Measurements from ENCODE around the gene KIRREL1.

The KIRREL1 gene

DNA sequence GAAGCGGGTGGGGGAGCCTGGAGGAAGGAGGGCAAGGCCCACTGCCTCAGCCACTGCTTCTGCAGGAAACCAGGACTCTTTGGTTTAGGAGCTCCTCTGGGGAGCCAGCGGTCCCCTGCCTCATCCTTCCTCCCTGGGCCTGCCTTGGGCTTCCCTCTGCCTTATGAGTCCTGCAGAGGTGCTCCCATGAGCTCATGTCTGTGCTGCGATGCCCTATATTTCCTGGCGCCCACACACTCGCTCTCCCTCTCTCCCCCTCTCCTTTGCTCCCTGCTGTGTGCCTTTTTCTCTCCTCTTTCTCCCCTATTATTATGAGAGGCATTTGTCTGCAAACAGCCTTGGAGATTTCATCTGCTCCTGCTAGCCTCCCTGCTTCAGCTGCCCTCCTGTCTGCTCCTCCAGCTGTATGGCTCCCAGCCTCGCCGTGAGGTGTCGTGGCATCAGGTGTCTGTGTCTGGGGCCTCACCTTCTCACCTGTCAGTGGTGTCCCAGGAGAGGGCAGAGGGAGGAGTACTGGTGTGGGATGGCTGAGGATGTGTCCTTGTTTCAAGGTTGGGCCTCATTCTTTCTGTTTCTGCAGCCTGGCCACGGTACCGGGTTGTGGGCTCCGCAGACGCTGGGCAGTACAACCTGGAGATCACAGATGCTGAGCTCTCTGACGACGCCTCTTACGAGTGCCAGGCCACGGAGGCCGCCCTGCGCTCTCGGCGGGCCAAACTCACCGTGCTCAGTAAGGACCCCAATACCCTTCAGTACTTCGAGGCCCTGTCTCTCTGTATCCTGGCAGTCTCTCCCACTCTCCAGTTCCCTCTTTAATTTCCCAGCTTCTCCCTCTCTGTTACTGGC is 84.2 kb downstream of the KIRREL1 start:
- no peak for DNase-seq

DNA sequence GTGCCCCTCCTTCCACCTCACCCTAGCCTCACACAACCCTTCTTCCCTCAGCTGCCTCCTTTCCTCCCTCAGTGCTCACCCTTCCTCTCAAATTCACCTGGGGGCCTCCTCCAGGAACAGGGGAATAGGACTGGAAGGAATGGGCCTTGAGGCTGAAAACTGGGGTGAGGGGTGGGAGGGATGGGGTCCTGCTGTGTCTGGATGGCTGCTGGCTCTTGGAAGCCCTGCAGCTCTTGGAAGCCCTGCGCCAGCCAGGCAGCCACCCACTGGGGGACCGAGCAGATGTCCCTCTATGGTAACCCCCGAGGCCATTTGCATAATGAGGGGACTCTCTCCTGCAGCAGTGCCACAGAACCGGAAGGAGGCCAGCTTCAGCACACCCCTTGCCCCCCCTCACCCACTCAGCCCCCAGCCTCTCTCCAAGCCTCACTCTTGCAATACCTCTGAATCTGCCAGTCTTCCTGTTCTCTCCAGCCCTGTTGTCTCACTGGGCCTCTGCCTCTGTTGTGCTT is 85.2 kb downstream of the KIRREL1 start:
- DNase-seq, result no peak

DNA sequence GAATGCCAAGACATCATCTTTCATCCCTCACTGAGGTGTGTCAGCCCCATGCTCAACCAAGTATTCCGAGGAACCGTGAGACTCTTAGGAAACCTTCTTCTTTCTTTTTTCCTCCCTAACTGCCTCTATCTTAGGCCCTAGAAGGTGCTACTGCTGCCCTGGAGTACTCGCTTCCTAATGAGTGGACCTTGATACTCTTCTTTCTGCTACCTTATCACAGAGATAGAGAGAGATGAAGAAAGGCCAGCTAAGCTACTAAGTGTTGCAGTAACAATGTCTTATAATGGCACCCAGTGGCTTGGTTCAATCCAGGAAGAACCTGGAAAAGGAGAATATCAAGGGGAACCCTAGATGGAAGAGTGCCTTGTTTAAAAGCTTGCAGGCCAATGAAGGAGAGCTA is 86.6 kb downstream of the KIRREL1 start:
- no peak for DNase-seq

DNA sequence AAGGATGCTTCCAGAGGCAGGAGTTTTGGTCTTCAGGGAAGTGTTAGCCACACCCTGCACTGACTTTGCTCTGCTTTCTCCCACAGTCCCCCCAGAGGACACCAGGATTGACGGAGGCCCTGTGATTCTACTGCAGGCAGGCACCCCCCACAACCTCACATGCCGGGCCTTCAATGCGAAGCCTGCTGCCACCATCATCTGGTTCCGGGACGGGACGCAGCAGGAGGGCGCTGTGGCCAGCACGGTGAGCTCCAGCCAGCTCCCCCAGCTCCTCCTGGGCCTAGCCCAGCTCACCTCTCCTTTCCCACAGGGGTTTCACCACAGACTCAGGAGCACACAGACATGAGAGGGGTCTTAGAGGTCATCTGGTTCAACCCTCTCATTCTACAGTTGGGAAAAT is 90.9 kb downstream of the KIRREL1 start:
- DNase-seq, result no peak

DNA sequence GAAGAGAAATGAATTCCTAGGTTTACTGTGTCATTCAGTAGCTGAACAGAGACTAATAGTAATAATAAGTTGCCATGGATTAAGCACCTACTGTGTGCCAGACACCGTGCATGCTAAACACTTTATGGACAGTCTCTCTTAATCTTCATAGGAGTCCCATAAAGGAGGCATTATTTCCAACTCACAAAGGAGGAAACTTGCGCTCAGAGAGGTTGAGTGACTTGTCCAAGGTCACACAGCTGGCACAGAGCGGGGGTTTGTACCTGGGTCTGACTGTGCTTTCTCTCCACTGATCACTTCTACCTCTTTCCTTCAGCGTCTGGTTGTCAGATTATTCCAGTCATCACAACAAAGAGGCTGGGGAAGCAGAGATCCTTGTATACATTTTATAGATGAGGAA is 91.3 kb downstream of the KIRREL1 start:
- no peak for DNase-seq

DNA sequence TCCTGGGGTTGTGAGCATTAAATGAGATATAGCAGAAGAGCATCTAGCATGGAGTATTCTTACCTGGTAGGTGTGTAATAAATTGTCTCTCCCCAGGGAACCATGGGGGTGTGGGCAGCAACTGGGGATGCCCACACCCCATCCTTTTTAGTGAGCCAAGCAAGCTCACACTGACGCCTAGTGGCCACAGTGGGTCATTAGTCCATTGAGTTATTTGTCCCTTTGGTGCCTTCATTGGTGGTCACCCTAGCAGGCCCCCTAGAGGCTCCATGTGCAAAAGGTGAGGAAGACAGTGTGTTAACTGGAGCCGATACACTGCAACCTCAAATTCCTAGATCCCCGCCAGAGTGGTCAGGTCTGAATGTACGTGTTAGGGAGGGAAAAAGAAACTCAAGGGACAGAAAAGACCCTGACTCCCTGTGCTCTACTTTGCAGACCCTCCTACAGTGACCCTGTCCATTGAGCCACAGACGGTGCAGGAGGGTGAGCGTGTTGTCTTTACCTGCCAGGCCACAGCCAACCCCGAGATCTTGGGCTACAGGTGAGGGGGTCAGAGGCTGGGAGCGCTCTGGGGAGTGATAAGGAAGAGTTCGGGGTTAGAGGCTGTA is 94.0 kb downstream of the KIRREL1 start:
- peak in 1 of 2 experiments; percentile 62 for DNase-seq

DNA sequence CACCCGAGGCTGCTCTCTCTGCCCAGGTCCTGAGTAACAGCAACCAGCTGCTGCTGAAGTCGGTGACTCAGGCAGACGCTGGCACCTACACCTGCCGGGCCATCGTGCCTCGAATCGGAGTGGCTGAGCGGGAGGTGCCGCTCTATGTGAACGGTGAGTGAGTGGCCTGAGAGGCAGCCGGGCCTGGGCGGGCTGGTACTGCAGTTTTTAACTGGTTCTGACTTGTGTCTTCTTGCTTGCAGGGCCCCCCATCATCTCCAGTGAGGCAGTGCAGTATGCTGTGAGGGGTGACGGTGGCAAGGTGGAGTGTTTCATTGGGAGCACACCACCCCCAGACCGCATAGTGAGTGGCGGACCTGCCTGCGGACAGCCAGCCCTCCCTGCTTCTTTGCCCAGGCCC is 96.0 kb downstream of the KIRREL1 start:
- DNase-seq, result no peak

DNA sequence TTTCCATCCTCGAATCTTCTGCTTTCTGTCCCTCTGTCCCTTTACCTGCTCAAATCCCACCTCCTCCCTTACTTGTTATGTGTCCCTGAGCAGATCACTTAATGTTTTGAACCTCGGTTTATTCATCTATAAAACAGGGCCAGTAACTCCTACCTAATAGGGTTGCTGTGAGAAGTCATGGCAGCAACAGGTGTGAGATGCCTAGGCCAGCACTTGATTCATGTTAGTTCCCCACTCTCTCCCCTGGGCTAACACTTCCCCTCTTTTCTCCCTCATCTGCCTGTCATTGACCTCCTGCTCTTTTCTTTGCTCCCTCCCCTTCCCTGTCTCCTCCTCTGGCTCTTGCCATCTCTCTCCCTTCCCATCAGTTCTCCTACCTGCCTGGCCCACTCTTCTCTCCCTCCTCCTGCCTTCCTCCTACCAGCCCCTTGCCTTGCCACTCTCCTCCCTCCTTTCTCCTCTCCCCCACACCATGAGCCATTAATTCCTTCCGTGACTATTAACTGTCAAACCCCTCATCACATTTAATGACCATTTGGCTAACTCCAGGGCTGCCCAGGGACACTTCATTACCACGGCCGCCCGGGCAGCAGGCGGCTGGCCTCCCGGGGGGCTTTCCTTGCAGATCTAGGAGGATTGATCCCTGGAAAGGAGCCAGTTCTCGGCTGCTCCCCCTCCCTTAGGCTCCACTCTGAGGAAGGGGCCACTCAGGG is 96.6 kb downstream of the KIRREL1 start:
- DNase-seq, result no peak

DNA sequence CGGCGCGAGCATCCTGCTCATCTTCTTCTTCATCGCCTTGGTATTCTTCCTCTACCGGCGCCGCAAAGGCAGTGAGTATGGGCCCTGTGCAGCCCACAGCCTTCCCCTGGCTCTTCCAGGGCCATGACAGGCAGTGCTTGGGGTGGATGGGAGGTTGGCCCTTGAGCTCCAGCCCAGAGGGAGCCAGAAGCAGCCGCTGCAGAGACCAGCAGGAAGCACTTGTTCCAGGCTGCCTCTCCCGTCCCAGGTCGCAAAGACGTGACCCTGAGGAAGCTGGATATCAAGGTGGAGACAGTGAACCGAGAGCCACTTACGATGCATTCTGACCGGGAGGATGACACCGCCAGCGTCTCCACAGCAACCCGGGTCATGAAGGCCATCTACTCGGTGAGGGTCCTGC is 99.9 kb downstream of the KIRREL1 start:
- DNase-seq, result no peak

DNA sequence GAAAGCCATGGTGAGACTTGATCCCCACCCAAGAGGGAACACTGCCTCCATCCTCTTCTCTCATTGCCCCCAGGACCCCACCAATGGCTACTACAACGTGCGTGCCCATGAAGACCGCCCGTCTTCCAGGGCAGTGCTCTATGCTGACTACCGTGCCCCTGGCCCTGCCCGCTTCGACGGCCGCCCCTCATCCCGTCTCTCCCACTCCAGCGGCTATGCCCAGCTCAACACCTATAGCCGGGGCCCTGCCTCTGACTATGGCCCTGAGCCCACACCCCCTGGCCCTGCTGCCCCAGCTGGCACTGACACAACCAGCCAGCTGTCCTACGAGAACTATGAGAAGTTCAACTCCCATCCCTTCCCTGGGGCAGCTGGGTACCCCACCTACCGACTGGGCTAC is 101.1 kb downstream of the KIRREL1 start:
- no peak for DNase-seq

DNA sequence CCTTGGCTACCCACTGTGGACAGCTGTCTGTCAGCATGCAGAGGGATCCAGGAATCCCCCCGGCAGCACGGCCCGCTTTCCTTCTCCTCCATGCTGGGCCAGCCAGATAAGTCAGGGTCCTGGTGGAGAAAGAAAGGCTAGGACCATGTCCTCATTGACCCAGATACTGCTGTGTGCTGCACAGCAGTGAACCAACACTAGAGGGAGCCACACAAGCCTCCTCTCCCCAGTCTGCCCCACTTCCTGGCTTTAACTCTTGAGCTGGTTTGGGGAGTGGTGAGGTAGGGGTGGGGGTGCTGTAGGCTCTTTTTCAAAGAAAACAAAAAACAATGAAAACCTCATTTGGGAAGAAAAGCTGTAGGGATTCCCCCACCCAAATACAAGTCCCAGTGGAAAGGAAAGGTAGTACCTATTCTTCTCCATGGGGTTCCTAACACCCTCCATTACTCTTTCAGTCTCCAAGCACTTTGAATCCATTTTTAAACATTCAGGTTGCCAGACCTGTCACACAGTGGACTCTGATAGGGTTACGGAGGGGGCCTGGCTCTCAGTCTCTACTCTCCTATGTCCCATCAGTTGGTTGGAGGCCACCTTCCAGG is 102.4 kb downstream of the KIRREL1 start:
- no peak for DNase-seq

DNA sequence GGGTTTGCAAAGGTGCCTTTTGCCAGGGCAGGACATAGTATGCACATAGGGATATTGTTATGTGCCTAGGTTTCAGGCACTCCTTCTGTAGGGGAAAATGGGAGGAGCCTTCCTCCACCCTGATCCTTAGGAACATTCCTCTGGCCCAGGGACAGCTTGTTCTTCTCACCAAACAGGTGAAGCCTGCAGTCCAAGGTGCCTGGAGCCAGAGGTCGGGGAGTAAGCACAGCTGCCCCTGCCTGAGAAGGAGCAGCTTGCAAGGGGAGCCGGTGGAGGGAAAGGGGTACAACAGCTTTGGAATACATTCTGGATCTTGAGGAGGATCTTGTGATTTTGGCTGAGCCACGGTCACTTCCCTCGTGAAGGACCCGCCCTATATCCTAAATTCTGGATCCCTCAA is 104.8 kb downstream of the KIRREL1 start:
- no peak for DNase-seq

DNA sequence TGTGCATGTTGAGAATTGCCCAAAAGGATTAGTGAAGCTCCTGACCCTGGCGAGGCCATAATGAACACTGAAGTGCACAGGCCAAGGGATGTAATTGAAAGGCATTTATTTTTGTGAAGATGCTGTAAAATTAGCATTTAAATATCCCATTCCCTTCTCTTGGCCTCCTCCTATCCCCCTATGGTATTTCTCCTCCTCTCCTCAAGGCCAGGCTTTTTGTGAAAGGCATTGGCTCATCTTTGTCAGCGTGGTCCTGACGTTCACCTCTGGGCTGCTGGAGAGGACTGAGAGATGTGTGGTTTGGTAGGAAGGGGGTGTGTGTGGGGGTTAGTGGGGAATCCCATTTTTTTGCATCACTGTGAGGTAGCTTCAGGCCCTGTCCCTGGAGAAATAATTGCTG is 105.7 kb downstream of the KIRREL1 start:
- no peak for DNase-seq

DNA sequence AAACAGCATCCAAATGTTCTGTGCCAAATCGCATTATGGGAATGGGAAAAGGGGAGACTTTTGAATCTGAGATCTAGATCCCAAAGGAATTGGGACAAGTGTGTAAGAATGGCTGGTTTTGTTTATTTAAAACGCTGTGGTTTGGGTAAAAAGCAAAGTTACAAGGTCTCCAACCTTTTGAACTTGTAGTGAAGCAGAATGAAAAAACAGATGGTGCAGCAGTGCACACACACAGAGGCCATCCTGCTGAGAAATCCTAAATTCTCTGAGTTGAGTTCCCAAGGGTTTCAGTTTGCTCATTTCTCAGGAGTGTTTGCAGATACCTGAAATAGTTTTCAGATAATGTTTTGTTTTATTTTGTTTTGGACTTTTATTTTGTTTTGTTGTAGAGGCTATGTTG is 107.1 kb downstream of the KIRREL1 start:
- no peak for DNase-seq

DNA sequence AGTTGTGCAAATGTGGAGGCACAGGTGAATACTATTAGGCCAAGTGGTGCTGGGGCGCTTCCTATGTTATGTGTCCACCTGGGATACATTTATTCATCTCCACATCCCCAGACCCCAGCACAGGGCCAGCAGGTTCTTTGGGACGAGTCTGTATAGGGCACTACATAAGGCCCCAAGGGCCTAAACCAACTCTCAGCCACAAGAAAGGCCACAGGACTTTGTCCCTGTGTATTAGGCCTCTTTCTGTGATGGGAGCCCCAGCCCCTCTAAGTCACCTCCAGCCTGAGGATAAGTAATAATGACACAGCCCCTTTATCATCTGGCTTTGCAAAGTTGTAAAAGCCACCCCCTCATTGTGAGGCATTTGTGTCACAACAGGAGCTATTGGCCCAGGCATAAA is 108.0 kb downstream of the KIRREL1 start:
- DNase-seq, result no peak

DNA sequence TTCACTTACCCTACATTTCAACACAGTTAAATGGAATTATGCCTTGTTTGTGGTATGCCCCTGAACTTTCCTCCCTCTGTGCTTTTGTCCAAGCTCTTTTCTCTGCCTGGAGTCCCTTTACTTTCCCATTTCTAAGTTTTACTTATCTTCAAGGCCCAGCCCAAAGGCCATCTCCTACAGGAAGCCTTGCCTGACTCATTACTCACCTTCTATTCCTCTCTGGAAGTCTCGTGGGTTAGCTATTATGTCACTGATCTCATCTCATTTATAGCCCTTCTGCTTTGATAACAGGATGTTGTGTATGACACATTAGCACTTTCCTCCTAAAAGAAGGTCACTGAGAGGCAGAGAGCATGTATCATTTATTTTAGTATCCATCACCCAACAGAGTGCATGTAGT is 108.5 kb downstream of the KIRREL1 start:
- DNase-seq, result peak in 1 of 2 experiments; percentile 27

DNA sequence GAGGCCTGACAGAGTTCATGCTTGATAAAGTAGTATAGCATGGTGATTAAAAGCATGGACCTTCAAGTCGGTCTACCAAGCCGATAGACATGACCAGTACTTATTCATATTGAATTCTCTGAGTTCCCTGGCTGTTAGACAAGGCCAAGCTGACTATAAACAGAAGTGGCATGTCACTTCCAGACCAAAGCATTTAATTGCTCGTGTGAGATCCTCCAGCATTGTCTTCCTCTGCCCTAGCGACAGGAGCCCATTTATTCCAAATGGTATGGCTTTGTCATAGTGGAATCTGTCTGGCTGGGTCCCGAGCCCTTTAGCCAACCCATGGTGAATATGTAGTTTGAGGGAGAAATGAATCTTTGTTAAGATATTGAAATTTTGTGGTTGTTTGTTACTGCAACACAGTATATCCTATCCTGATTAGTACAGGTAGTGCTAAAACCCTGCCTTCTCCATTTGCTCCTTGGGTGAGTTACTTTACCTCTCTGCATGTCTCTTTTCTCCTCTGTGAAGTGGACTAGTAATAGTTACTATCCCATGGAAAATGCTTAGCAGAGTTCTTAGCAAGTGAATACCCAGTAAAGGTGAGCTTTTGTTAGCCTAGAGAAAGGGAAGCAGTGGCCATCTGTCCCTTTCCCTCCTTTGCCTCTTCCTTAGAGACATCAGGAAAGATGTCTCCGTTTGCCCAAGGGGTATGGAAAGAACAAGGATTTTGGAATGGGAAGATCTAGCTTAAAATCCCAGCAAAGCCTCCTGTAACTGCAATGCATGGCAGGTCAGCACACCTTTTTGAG is 109.6 kb downstream of the KIRREL1 start:
- no peak for DNase-seq

DNA sequence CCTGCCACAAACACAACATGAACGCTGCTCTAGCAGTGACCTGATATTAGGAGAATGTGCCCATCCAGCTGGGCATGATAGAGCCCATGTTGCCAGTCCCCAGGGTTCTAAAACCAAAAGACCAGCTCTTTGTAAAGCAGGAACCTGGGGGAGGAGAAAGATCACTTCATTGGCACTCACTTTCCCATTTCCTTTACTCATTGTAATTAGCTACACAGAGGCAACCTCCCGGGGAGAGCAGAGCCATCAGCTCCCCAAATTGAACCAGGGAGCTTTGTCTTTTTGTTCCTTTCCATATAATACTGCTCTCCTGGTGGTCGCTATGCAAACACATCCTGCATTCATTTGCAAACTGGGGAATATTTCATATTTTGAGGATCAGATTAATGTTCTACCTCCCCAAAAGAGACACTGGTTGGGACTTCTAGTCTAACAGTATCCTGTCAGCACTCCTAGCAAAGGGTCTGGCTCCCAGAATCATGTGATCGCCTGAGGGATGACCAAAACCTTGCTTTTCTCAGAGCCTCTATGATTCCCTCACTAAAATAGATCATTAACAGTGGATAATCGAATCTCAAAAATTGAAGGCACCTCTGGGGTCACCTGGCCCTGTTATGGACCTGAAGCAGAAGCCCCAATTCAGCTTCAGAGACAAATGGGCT is 110.5 kb downstream of the KIRREL1 start:
- no peak for DNase-seq

DNA sequence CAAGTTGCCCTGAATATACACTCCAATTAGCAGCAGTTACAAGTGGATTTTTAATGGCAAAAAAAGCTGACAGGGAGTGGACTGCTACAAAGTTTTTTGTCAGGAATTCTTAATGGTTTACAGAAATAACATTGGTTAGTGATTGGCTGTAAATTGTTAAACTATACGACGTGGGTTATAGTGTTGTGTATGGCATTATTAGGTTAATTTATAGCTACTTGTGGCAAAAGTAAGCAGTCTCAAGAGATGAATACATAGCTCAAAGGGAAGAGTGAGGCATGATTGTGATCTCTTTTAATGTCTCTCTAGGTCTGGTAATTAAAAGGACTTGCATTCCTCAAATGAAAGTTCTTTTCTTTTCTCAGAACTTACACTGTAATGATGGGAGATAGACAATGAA is 111.4 kb downstream of the KIRREL1 start:
- no peak for DNase-seq

DNA sequence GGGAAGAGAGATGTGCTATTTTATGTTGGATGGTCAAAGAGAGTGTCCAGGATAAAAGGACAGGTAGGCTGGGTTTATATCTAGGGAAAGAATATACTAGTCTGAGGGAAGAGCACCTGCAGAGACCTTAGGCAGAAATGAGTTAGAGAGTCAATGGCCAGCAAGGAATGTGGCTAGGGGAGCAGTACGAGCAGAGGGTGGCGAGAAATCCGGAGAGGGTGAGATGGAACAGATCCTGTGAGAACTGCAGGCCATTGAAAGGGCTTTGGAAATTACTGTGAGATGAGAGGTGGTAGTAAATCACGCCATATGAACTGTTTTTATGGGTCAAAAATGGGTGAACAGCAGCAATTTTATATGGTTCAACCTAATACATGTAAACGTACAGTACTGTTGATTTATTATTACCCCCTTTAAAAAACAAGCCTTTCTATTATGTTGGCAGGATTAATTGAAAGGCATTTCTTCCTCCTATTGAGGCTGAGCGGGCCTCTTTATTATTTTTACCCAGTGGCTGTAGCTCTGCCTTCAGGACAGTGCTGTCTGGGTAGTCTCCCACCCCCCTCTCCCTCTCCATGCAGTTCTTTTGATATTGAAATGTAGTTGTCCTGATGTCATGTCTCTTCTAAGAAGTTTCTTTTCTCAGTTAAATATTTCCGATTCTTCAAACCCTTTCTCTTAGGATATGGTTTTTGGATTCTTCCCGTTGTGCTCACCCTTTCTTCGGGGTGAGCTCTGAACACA is 112.1 kb downstream of the KIRREL1 start:
- DNase-seq, result no peak

DNA sequence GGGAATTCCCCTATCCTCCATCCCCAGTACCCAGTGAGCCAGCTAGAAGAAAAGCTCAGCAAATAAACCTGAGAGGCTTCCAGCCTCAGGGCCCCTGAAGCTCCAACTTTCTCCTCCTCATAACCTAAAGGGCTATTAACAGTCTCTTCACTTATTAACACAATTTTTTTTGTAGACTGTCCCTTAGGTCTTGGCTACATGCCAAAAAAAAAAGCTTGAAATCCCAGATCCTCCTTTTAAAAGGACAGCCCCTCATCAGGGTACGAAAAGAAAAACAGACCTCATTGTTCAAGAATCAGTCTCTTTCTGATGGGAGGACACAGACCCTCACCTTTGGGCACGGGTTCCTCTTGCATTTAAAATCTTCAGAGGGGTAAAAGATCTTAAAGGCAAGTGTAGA is 114.5 kb downstream of the KIRREL1 start:
- DNase-seq, result no peak
